ENCODE results near the gene DCUN1D2.

The DCUN1D2 gene

GRCh38 chr13:113469582-113469981 lies 20.9 kb downstream of the DCUN1D2 start:
- DNase-seq (ENCODE audit: low read depth): no peak
- in situ Hi-C loops (cut with HindIII; ENCODE audit: low sequenced_read_pairs): no loop called here
- H3K4me3 ChIP-seq (ENCODE audit: low read depth, low read length): no peak overlapping the region
- TF ChIP-seq CTCF (IDR thresholded peaks at IDR 0.05; ENCODE audit: low read depth, low read length, missing control alignments): no peak

- TF ChIP-seq CTCF (IDR thresholded peaks at IDR 0.05; ENCODE audit: low read depth, low read length, missing control alignments): no peak
- no peak for DNase-seq (ENCODE audit: low read depth)
- in situ Hi-C loops (cut with HindIII; ENCODE audit: low sequenced_read_pairs): no loop called here
- no peak overlapping the region for H3K4me3 ChIP-seq (ENCODE audit: low read depth, low read length)
Measured at GRCh38 chr13:113468472-113469201, 21.9 kb downstream of the DCUN1D2 start.

GRCh38 chr13:113468029-113468428 lies 22.5 kb downstream of the DCUN1D2 start:
- no peak for DNase-seq (ENCODE audit: low read depth)
- TF ChIP-seq CTCF (IDR thresholded peaks at IDR 0.05; ENCODE audit: low read depth, low read length, missing control alignments): no peak
- in situ Hi-C loops (cut with HindIII; ENCODE audit: low sequenced_read_pairs): no loop called here
- H3K4me3 ChIP-seq (ENCODE audit: low read depth, low read length): no peak overlapping the region

GRCh38 chr13:113466383-113466782 lies 24.1 kb downstream of the DCUN1D2 start:
- in situ Hi-C loops (cut with HindIII; ENCODE audit: low sequenced_read_pairs): no loop called here
- no peak for DNase-seq (ENCODE audit: low read depth)
- no peak for TF ChIP-seq CTCF (IDR thresholded peaks at IDR 0.05; ENCODE audit: low read depth, low read length, missing control alignments)
- no peak overlapping the region for H3K4me3 ChIP-seq (ENCODE audit: low read depth, low read length)

- H3K4me3 ChIP-seq (ENCODE audit: low read depth, low read length): no peak overlapping the region
- no peak for DNase-seq (ENCODE audit: low read depth)
- TF ChIP-seq CTCF (IDR thresholded peaks at IDR 0.05; ENCODE audit: low read depth, low read length, missing control alignments): no peak
- in situ Hi-C loops (cut with HindIII; ENCODE audit: low sequenced_read_pairs): no loop called here
Measured at GRCh38 chr13:113465300-113465699, 25.2 kb downstream of the DCUN1D2 start.

- in situ Hi-C loops (cut with HindIII; ENCODE audit: low sequenced_read_pairs): no loop called here
- no peak overlapping the region for H3K4me3 ChIP-seq (ENCODE audit: low read depth, low read length)
- no peak for TF ChIP-seq CTCF (IDR thresholded peaks at IDR 0.05; ENCODE audit: low read depth, low read length, missing control alignments)
- no peak for DNase-seq (ENCODE audit: low read depth)
Measured at GRCh38 chr13:113464476-113464875, 26.0 kb downstream of the DCUN1D2 start.
